Neural crest cell (in vitro differentiated cells): ENCODE data around the gene RTL10. TPM values are rescaled to one million over a fixed set of nuclear protein-coding genes. Genes with fewer than 3 reads are reported as not detected.
A peak's percentile ranks its signal among the peaks of the same experiment; 100 is the strongest.

Source experiments
- DNase-seq: peaks from one replicate; pipeline ENCODE4 v3.0.0; 2021; ENCODE audit warnings: low read depth, mixed read lengths, low spot score
- H3K27ac Mint-ChIP-seq: one replicate; pipeline ENCODE4 v1.8.0; 2021; ENCODE audit warnings: mild to moderate bottlenecking, mixed read lengths; ENCODE audit not compliant: unreplicated experiment
- H3K27me3 Mint-ChIP-seq: 2 replicates; pipeline ENCODE4 v1.8.0; 2021; ENCODE audit warnings: low read depth, mild to moderate bottlenecking, mixed read lengths
- H3K36me3 Mint-ChIP-seq: 2 replicates; pipeline ENCODE4 v1.8.0; 2021; ENCODE audit warnings: low read depth, mild to moderate bottlenecking, mixed read lengths
- H3K4me1 Mint-ChIP-seq: 2 replicates; pipeline ENCODE4 v1.8.0; 2021; ENCODE audit warnings: mixed read lengths
- H3K4me3 Mint-ChIP-seq: one replicate; pipeline ENCODE4 v1.8.0; 2021; ENCODE audit warnings: mild to moderate bottlenecking, mixed read lengths
- H3K9me3 Mint-ChIP-seq: 2 replicates; pipeline ENCODE4 v1.8.0; 2021; ENCODE audit warnings: mixed read lengths
- long read RNA-seq: library from polyadenylated mRNA; unstranded; transcript quantifications from one replicate; pipeline ENCODE4 v2.0.0, GENCODE V29; 2020
- total RNA-seq: library from RNA; stranded (reverse); gene quantifications from 2 replicates; pipeline ENCODE4 v1.2.1, GENCODE V29; 2021
- TF ChIP-seq, protein P1 (sequence below): fragments of 200-600 bp; sonication (generic); conservative IDR thresholded peaks from 2 replicates; pipeline ENCODE4 v1.5.0; 2021; ENCODE audit warnings: antibody characterized with exemption, mild to moderate bottlenecking

RTL10 gene, protein sequence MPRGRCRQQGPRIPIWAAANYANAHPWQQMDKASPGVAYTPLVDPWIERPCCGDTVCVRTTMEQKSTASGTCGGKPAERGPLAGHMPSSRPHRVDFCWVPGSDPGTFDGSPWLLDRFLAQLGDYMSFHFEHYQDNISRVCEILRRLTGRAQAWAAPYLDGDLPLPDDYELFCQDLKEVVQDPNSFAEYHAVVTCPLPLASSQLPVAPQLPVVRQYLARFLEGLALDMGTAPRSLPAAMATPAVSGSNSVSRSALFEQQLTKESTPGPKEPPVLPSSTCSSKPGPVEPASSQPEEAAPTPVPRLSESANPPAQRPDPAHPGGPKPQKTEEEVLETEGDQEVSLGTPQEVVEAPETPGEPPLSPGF
- total RNA-seq = 26.7 and 28.1 TPM in 2 replicates
- long read RNA-seq, full-length matches to known transcripts = 8 of 20 reads
- long read RNA-seq, partial matches to known transcripts = 9 of 20 reads
- long read RNA-seq, other reads (novel, unspliced or antisense) = 3 of 20 reads

DNA sequence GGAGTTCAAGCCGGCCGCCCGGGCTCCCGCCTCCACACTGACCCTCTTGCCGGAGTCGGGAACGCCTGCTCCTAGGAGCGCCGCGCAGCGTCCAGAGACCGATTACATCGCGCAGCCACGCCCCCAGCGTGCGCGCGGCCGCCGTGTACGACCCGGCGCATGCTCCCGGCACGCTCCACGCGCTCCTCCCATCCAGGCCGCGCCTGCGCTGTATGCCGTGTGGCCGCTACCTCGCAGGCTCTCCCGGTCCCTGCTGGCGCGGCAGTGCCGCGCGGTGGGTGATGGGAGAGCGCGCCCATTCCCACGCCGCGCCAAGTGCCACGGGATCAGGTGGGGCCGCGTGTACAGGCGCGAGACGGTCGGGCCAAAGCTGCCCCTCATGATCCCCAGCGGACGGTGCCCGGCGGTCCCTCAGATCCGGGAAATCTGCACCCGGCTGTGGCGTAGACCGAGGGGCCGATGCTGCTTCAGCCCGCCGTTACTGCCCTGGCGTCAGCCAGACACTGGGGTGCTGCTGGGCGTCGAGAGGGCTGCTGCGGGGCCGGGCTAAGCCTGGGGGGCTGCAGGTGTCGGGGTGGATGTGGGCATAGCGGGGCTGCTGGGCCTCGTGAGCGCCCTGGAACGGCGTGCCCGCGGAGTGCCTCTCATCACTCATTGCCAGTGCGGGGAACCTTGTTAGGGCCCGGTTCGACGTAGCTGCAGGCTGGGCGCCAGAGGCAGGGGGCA lies at the start of gene RTL10, which contains the start of gene GNB1L:
TSS of gene RTL10 (minus strand) at position 97 of the 726 bp plus-strand sequence. CDS start 2,613 bp downstream, outside the sequence.
TSS of gene GNB1L (minus strand) at position 97 of the 726 bp plus-strand sequence. CDS start 33,519 bp downstream, outside the sequence.
- H3K9me3 Mint-ChIP-seq = no peaks in the 10 kb centered on the region
- TF ChIP-seq, protein P1, sequence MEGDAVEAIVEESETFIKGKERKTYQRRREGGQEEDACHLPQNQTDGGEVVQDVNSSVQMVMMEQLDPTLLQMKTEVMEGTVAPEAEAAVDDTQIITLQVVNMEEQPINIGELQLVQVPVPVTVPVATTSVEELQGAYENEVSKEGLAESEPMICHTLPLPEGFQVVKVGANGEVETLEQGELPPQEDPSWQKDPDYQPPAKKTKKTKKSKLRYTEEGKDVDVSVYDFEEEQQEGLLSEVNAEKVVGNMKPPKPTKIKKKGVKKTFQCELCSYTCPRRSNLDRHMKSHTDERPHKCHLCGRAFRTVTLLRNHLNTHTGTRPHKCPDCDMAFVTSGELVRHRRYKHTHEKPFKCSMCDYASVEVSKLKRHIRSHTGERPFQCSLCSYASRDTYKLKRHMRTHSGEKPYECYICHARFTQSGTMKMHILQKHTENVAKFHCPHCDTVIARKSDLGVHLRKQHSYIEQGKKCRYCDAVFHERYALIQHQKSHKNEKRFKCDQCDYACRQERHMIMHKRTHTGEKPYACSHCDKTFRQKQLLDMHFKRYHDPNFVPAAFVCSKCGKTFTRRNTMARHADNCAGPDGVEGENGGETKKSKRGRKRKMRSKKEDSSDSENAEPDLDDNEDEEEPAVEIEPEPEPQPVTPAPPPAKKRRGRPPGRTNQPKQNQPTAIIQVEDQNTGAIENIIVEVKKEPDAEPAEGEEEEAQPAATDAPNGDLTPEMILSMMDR = peak; percentile 4
- no peaks in the 10 kb centered on the region for H3K36me3 Mint-ChIP-seq
- peaks cover 29% of the 10 kb centered on the region for H3K4me1 Mint-ChIP-seq
- H3K27ac Mint-ChIP-seq = peak within 1 kb of the TSS; percentile 89
- H3K27me3 Mint-ChIP-seq = no peaks in the 10 kb centered on the region
- peak; percentile 92 for DNase-seq
- H3K4me3 Mint-ChIP-seq = peak within 1 kb of the TSS; percentile 99

DNA sequence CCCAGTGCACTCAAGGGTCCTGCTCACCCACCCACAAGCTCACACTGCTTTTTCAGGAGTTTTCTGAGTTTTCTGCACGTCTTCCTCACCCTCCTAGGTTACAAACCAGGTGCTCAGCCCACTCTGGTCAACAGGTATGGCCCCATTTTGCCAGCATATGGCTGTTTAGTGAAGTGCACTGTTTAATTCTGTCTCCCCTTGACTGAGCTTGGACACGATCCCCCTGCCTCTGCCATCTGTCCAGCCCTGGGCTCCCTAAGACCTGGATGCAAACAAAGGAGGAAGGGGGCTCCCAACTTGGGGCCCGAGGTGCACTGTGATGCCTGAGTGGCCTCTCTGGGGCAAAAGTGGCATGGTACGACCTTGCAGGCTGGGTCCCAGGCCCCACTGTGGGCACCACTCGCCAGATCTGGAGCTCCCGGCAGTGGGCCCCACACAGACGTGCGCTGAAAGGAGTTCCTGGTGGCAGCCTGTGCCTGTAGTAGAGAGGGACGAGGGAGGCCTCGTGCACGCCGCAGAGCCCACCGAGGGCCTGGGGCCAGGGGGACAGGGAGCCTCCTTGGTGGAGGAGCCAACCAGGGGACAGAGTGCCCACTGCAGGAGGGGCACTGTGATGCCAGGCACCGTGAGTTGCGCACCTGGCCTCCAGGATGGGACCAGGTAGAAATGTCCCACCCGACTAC lies 49.6 kb upstream of the RTL10 start:
- Mint-ChIP-seq H3K36me3 (no peaks in the 10 kb centered on the region), H3K4me3 (no peak overlapping the region), H3K27me3 (no peaks in the 10 kb centered on the region), H3K4me1 (peaks cover 7% of the 10 kb centered on the region), H3K27ac (no peak overlapping the region), H3K9me3 (no peaks in the 10 kb centered on the region)
- TF ChIP-seq, protein P1 = no peak
- no peak for DNase-seq

DNA sequence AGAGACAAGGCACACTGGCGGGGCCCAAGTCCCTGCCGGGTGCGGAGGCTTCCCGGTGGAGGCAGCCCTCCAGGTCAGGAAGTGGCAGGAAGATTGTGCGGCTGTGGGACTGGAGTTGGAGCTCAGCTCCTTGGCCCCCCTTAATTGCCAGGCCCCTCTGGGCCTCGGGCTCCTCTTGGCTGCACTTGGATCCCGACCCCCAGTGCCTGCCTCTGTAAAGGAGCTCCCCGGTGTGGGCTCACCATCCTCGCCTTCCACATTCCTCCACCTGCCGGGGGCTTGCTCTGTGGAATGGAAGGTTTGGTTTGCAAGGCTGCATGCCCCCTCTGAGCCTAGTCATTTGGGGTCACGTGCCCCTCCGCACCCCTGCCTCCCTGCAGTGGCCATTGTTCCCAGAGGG lies 48.8 kb upstream of the RTL10 start:
- Mint-ChIP-seq H3K27me3 (no peaks in the 10 kb centered on the region), H3K4me3 (no peak overlapping the region), H3K27ac (no peak overlapping the region), H3K4me1 (peaks cover 7% of the 10 kb centered on the region), H3K36me3 (no peaks in the 10 kb centered on the region), H3K9me3 (no peaks in the 10 kb centered on the region)
- DNase-seq = no peak
- TF ChIP-seq, protein P1 = no peak

DNA sequence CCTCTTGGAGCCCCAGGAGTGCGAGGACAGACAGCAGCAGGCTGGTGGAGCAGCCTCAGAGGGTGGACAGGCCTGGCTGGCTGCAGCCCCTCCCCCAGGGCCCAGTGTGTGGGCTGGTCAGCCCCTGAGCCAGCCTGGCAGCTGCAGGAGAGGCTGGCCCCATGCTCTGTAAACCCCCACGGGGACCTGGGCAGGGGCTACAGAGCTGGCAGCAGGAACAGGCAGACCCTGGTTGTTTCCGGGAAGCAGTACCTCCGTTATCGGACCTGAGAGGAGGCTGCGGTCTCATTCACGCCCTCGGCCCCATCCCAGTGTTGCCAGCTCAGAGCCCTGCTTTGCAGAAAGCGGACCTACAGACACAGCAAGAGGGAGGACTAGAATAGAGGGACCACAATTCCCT lies 48.4 kb upstream of the RTL10 start:
- Mint-ChIP-seq H3K27me3 (no peaks in the 10 kb centered on the region), H3K4me1 (peaks cover 7% of the 10 kb centered on the region), H3K27ac (no peak overlapping the region), H3K9me3 (no peaks in the 10 kb centered on the region), H3K36me3 (no peaks in the 10 kb centered on the region), H3K4me3 (no peak overlapping the region)
- no peak for DNase-seq
- TF ChIP-seq, protein P1 = no peak

DNA sequence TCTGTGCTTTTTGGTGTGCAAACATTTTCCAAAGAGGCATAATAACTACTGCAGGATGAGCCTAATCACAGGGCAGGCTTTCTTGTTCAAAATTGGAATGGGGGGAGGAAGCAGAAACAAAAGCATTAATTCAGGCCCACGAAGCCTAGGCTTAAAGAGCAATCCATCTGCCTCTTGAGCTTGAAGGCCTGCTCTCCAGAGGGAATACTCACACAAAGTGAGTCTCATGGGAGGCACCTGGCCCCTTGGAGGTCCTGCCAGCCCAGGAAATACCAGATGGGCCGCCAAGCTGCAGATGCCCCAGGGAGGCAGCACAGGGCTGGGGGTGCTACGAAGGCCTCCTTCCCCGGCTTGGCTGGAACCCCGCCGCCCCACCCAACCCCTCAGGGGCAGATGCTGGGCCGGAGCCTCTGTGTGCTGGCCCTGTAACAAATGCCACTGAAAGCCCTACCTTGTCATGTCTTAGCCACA lies 47.6 kb upstream of the RTL10 start:
- DNase-seq = no peak
- no peak overlapping the region for H3K27ac Mint-ChIP-seq

More for the DNA sequence above, 47.6 kb upstream of the RTL10 start:
- no peak overlapping the region for H3K4me3 Mint-ChIP-seq
- TF ChIP-seq, protein P1 = no peak
- no peaks in the 10 kb centered on the region for H3K9me3 Mint-ChIP-seq
- no peaks in the 10 kb centered on the region for H3K27me3 Mint-ChIP-seq
- peaks cover 7% of the 10 kb centered on the region for H3K4me1 Mint-ChIP-seq
- no peaks in the 10 kb centered on the region for H3K36me3 Mint-ChIP-seq
